GM23338 (cell line): ENCODE measurements around the gene HEYL. TPM values are rescaled to one million over a fixed set of nuclear protein-coding genes. Genes with fewer than 3 reads are reported as not detected.

Source experiments
- ATAC-seq: fragments of 200-7000 bp; cut with Tn5 transposase; 3 replicates; pipeline ENCODE4 v1.9.1; 2020
- DNase-seq: peaks from one replicate; pipeline ENCODE4 v3.0.0-alpha.2; 2015; ENCODE audit warnings: low spot score
- H2AFZ ChIP-seq: fragments of 200-600 bp; sonication (generic); 2 replicates; pipeline ENCODE4 v1.8.0; 2016; ENCODE audit warnings: antibody characterized with exemption, mild to moderate bottlenecking, moderate library complexity
- H3F3A ChIP-seq: fragments of 200-600 bp; sonication (generic); replicated peaks from 2 replicates; pipeline ENCODE4 v1.8.0; 2017; ENCODE audit warnings: antibody characterized with exemption, mixed run types, low read depth
- H3K27ac ChIP-seq: fragments of 200-600 bp; sonication (generic); 2 replicates; pipeline ENCODE4 v1.6.1; 2016; ENCODE audit warnings: low read depth
- H3K27me3 ChIP-seq: fragments of 200-600 bp; sonication (generic); 2 replicates; pipeline ENCODE4 v1.8.0; 2016; ENCODE audit warnings: mild to moderate bottlenecking, mixed run types, moderate library complexity; ENCODE audit not compliant: insufficient read depth
- H3K36me3 ChIP-seq: fragments of 200-600 bp; sonication (generic); 2 replicates; pipeline ENCODE4 v1.8.0; 2016; ENCODE audit warnings: mild to moderate bottlenecking; ENCODE audit not compliant: insufficient read depth
- H3K4me1 ChIP-seq: fragments of 200-600 bp; sonication (generic); 2 replicates; pipeline ENCODE4 v1.8.0; 2016; ENCODE audit warnings: mild to moderate bottlenecking, moderate library complexity; ENCODE audit not compliant: insufficient read depth
- H3K4me2 ChIP-seq: fragments of 200-600 bp; sonication (generic); 2 replicates; pipeline ENCODE4 v1.7.1; 2017; ENCODE audit warnings: mixed run types
- H3K4me3 ChIP-seq: fragments of 200-600 bp; sonication (generic); 2 replicates; pipeline ENCODE4 v1.6.1; 2016; ENCODE audit warnings: mixed run types
- H3K79me2 ChIP-seq: fragments of 200-600 bp; sonication (generic); replicated peaks from 2 replicates; pipeline ENCODE4 v1.8.0; 2017; ENCODE audit warnings: mild to moderate bottlenecking; ENCODE audit not compliant: insufficient read depth
- H3K9me2 ChIP-seq: fragments of 200-600 bp; sonication (generic); 2 replicates; pipeline ENCODE4 v1.8.0; 2017; ENCODE audit not compliant: insufficient read depth
- H4K20me1 ChIP-seq: fragments of 200-600 bp; sonication (generic); replicated peaks from 2 replicates; pipeline ENCODE4 v1.8.0; 2017; ENCODE audit warnings: mild to moderate bottlenecking; ENCODE audit not compliant: insufficient read depth
- H3K27ac Mint-ChIP-seq: 2 replicates; pipeline ENCODE4 v1.8.0; 2020; ENCODE audit warnings: inconsistent platforms, mild to moderate bottlenecking, moderate library complexity, mixed read lengths
- H3K27me3 Mint-ChIP-seq: 3 replicates; pipeline ENCODE4 v1.8.0; 2022; ENCODE audit warnings: low read depth, mild to moderate bottlenecking, moderate library complexity, mixed read lengths, inconsistent platforms; ENCODE audit not compliant: insufficient read depth, poor library complexity
- H3K36me3 Mint-ChIP-seq: 3 replicates; pipeline ENCODE4 v1.8.0; 2021; ENCODE audit warnings: low read depth, mild to moderate bottlenecking, inconsistent platforms, moderate library complexity, mixed read lengths
- H3K4me1 Mint-ChIP-seq: 3 replicates; pipeline ENCODE4 v1.8.0; 2020; ENCODE audit warnings: mild to moderate bottlenecking, inconsistent platforms, mixed read lengths
- H3K4me3 Mint-ChIP-seq: 3 replicates; pipeline ENCODE4 v1.8.0; 2021; ENCODE audit warnings: moderate library complexity, mild to moderate bottlenecking, inconsistent platforms, mixed read lengths
- H3K9me3 Mint-ChIP-seq: 3 replicates; pipeline ENCODE4 v1.8.0; 2020; ENCODE audit warnings: moderate library complexity, mild to moderate bottlenecking, inconsistent platforms, mixed read lengths
- CREB1 ChIP-seq: fragments of 250-450 bp; sonication (Bioruptor Pico); IDR thresholded peaks from 2 replicates; pipeline ENCODE4 v1.5.0; 2020; ENCODE audit warnings: low read depth, mild to moderate bottlenecking, moderate library complexity
- CTCF ChIP-seq, 2 experiments: fragments of 200-600 bp in 1 of 2; sonication (generic) in 1 of 2; conservative IDR thresholded peaks; 2 replicates each; pipeline versions ENCODE4 v1.5.1 to v1.6.1; 2016 to 2017; ENCODE audit warnings: antibody characterized with exemption in 2 of 2, low read depth in 2 of 2, mild to moderate bottlenecking in 2 of 2, moderate library complexity in 1 of 2
- ETS1 ChIP-seq: IDR thresholded peaks from 2 replicates; pipeline ENCODE4 v1.6.1; 2016; ENCODE audit warnings: antibody characterized with exemption
- EZH2 ChIP-seq: fragments of 200-600 bp; sonication (generic); IDR thresholded peaks from one replicate; pipeline ENCODE4 v1.8.0; 2017; ENCODE audit warnings: antibody characterized with exemption, mild to moderate bottlenecking, low read depth; ENCODE audit not compliant: unreplicated experiment
- EZH2phosphoT487 ChIP-seq: fragments of 200-600 bp; sonication (generic); IDR thresholded peaks from one replicate; pipeline ENCODE4 v1.8.1; 2018; ENCODE audit warnings: antibody characterized with exemption; ENCODE audit not compliant: unreplicated experiment
- NANOG ChIP-seq: IDR thresholded peaks from 2 replicates; pipeline ENCODE4 v1.6.1; 2016; ENCODE audit warnings: antibody characterized with exemption, borderline replicate concordance
- POLR2AphosphoS5 ChIP-seq: IDR thresholded peaks from 2 replicates; pipeline ENCODE4 v1.6.1; 2016; ENCODE audit warnings: antibody characterized with exemption, low read depth
- STAT1 ChIP-seq: IDR thresholded peaks from one replicate; pipeline ENCODE4 v1.6.1; 2016; ENCODE audit warnings: antibody characterized with exemption; ENCODE audit not compliant: unreplicated experiment
- long read RNA-seq: library from polyadenylated mRNA; unstranded; transcript quantifications from one replicate; pipeline ENCODE4 v2.0.0, GENCODE V29; 2020; ENCODE audit not compliant: unreplicated experiment
- polyA plus RNA-seq: library from polyadenylated mRNA; unstranded; fragments of >200 nt; fragmentation: Nextera tagmentation; extraction: Ambion mirVana; gene quantifications from 2 replicates; pipeline ENCODE4 v1.2.1, GENCODE V29; 2016
- total RNA-seq: library from RNA; depleted of rRNA; stranded (reverse); fragments of >200 nt; shearing (Covaris generic); gene quantifications from 2 replicates; pipeline ENCODE4 v1.2.3, GENCODE V29; 2014; rRNA removed

HEYL gene
- total RNA-seq = 4.1 and 4.5 TPM in 2 replicates
- polyA plus RNA-seq = 1.6 and 1.8 TPM in 2 replicates
- long read RNA-seq, partial matches to known transcripts = 0 of 2 reads
- long read RNA-seq, other reads (novel, unspliced or antisense) = 1 of 2 reads

- H3K27ac Mint-ChIP-seq = no peak within 1 kb of the TSS
- Histone ChIP-seq H4K20me1 (no peaks in the 10 kb centered on the region; the same call in 1 of the 2 replicates), H3K27ac (no peak within 1 kb of the TSS), H2AFZ (peak within 1 kb of the TSS; percentile 80; the same call in 1 of the 2 replicates), H3K4me1 (peaks cover 14% of the 10 kb centered on the region), H3K27me3 (peaks cover 66% of the 10 kb centered on the region), H3K36me3 (no peaks in the 10 kb centered on the region), H3K79me2 (no peaks in the 10 kb centered on the region), H3F3A (0 out of 2 replicates have a peak, but pooled peaks cover 4% of the 10 kb centered on the region), H3K9me2 (no peaks in the 10 kb centered on the region), H3K4me3 (peak within 1 kb of the TSS; percentile 79), H3K4me2 (peak within 1 kb of the TSS; percentile 77)
- peak within 1 kb of the TSS; percentile 79 for H3K4me3 Mint-ChIP-seq
- peaks cover 15% of the 10 kb centered on the region for H3K4me1 Mint-ChIP-seq
- TF ChIP-seq EZH2phosphoT487 = no peak
- TF ChIP-seq POLR2AphosphoS5 = peak; percentile 71
- TF ChIP-seq ETS1 = no peak
- TF ChIP-seq CTCF (conservative IDR thresholded peaks at IDR 0.05; ENCODE audit: low read depth in 2 of 2) = peak; percentile 54 to 75
- TF ChIP-seq CREB1 = peak; percentile 45; the same call in 1 of the 2 replicates
- no peak for TF ChIP-seq STAT1
- ATAC-seq = peak; percentile 95
- DNase-seq = peak; percentile 92
- no peaks in the 10 kb centered on the region for H3K9me3 Mint-ChIP-seq
- peaks cover 45% of the 10 kb centered on the region for H3K27me3 Mint-ChIP-seq
- no peaks in the 10 kb centered on the region for H3K36me3 Mint-ChIP-seq
These were observed at the start of gene HEYL for GRCh38 chr1:39639305-39640130. TSS of gene HEYL (minus strand) at chr1:39639643. CDS start at chr1:39639625, 18 bp downstream.

- Histone ChIP-seq H3F3A (no peaks in the 10 kb centered on the region), H3K27me3 (peaks cover 99% of the 10 kb centered on the region), H3K4me3 (no peak overlapping the region), H4K20me1 (0 out of 2 replicates have a peak, but pooled peaks cover 13% of the 10 kb centered on the region), H3K9me2 (no peaks in the 10 kb centered on the region), H3K4me2 (no peak overlapping the region), H3K4me1 (no peaks in the 10 kb centered on the region; the same call in 1 of the 2 replicates), H2AFZ (no peak overlapping the region), H3K27ac (no peak overlapping the region), H3K36me3 (no peaks in the 10 kb centered on the region), H3K79me2 (no peaks in the 10 kb centered on the region)
- Mint-ChIP-seq H3K4me3 (no peak overlapping the region), H3K36me3 (no peaks in the 10 kb centered on the region), H3K4me1 (peaks cover 5% of the 10 kb centered on the region), H3K27ac (no peak overlapping the region), H3K9me3 (no peaks in the 10 kb centered on the region; the same call in 2 of the 3 replicates), H3K27me3 (peaks cover 98% of the 10 kb centered on the region)
- ATAC-seq = no peak
- DNase-seq = no peak
- no peak for TF ChIP-seq POLR2AphosphoS5
- TF ChIP-seq CREB1 = no peak
- no peak for TF ChIP-seq NANOG
- TF ChIP-seq EZH2 = no peak
- TF ChIP-seq CTCF (conservative IDR thresholded peaks at IDR 0.05; ENCODE audit: low read depth in 2 of 2) = no peak
These were observed 49.8 kb upstream of the HEYL start for GRCh38 chr1:39689214-39689613.
